K562 (cell line): Measurements from ENCODE around the gene DPM2. TPM values are rescaled to one million over a fixed set of nuclear protein-coding genes. Genes with fewer than 3 reads are reported as not detected.

Experiments
- BCLAF1 ChIP-seq, 2 experiments: fragments of 450-650 bp in 1 of 2; IDR thresholded peaks; 2 replicates each; pipeline ENCODE4 v1.6.1; 2011 to 2017; ENCODE audit warnings: low read depth in 2 of 2, antibody characterized with exemption in 1 of 2, borderline replicate concordance in 1 of 2, low read length in 1 of 2, mild to moderate bottlenecking in 1 of 2, mixed read lengths in 1 of 2; ENCODE audit not compliant: control insufficient read depth in 1 of 2
- CREB3L1 ChIP-seq: fragments of 450-650 bp; IDR thresholded peaks from 2 replicates; pipeline ENCODE4 v1.6.1; 2014; ENCODE audit warnings: low read depth, mild to moderate bottlenecking, moderate library complexity, borderline replicate concordance
- DPF2 ChIP-seq: fragments of 450-650 bp; IDR thresholded peaks from 2 replicates; pipeline ENCODE4 v1.6.1; 2016
- FOSL1 ChIP-seq: fragments of 200-800 bp; sonication (Bioruptor generic); conservative IDR thresholded peaks from 2 replicates; pipeline ENCODE4 v1.6.1; 2016; ENCODE audit warnings: missing genetic modification characterization, missing compliant biosample characterization
- KHSRP ChIP-seq: fragments of 450-650 bp; IDR thresholded peaks from 2 replicates; pipeline ENCODE4 v1.6.1; 2017
- RCOR1 ChIP-seq, 2 experiments: IDR thresholded peaks; 2 replicates each; pipeline ENCODE4 v1.6.1; 2012; ENCODE audit warnings: low read depth in 2 of 2, low read length in 2 of 2, borderline replicate concordance in 1 of 2, improper control_type of control experiment in 1 of 2
- polyA plus RNA-seq, 8 experiments: library from polyadenylated mRNA; depleted of rRNA in 4 of 8; stranded (reverse) in 5 of 8; unstranded in 3 of 8; fragments of >200 nt; fragmentation: Nextera tagmentation in 2 of 8; fragmentation: Illumina TruSeq in 1 of 8; extraction: Ambion mirVana in 2 of 8; extraction: Trizol in 1 of 8; gene quantifications; 2 replicates each; pipeline versions ENCODE4 v1.2.1 to v1.2.3, GENCODE V29; 2011 to 2014; ENCODE audit warnings: inconsistent platforms in 1 of 8, missing spikeins in 1 of 8
- total RNA-seq, 7 experiments: library from RNA; depleted of rRNA in 6 of 7; stranded (reverse); fragments of >200 nt in 6 of 7; fragmentation: Illumina TruSeq in 2 of 7; extraction: Trizol in 2 of 7; gene quantifications; 2 replicates each; pipeline versions ENCODE4 v1.2.1 to v1.2.3, GENCODE V29; 2011 to 2021; ENCODE audit warnings: low replicate concordance in 1 of 7

DPM2 gene
- total and polyA plus RNA-seq, 9 of the 15 experiments (the other 6 are each of a cell fraction or from before 2014, with no cell fraction given) = 43.5 to 126 (median 71.1) TPM

- TF ChIP-seq BCLAF1 (IDR thresholded peaks at IDR 0.05; ENCODE audit: borderline replicate concordance in 1 of 2, control insufficient read depth in 1 of 2, low read depth in 2 of 2, low read length in 1 of 2) = no peak
- TF ChIP-seq CREB3L1 = no peak
- peak; percentile 84 for TF ChIP-seq DPF2
- TF ChIP-seq FOSL1 (tag) = peak; percentile 99
- no peak for TF ChIP-seq KHSRP
- TF ChIP-seq RCOR1 (IDR thresholded peaks at IDR 0.05; ENCODE audit: borderline replicate concordance in 1 of 2, low read depth in 2 of 2, low read length in 2 of 2) = 0 out of 4 replicates have a peak, but pooled peaks of 1 of the 2 experiments have one; percentile 37
Observed at GRCh38 chr9:127919253-127919815, 18.3 kb downstream of the DPM2 start (continued).
